GM19238 (cell line): ENCODE measurements around the gene PJA2.
"Not testable (repeated sequence)": the region's sequence is repeated elsewhere in the genome, so short reads cannot be mapped to it uniquely, and the experiment has no call there.

ENCODE experiments used
- DNase-seq: peaks from one replicate; pipeline ENCODE4 v3.0.0; 2011; ENCODE audit warnings: low spot score; ENCODE audit not compliant: insufficient read length

Gene PJA2

DNA sequence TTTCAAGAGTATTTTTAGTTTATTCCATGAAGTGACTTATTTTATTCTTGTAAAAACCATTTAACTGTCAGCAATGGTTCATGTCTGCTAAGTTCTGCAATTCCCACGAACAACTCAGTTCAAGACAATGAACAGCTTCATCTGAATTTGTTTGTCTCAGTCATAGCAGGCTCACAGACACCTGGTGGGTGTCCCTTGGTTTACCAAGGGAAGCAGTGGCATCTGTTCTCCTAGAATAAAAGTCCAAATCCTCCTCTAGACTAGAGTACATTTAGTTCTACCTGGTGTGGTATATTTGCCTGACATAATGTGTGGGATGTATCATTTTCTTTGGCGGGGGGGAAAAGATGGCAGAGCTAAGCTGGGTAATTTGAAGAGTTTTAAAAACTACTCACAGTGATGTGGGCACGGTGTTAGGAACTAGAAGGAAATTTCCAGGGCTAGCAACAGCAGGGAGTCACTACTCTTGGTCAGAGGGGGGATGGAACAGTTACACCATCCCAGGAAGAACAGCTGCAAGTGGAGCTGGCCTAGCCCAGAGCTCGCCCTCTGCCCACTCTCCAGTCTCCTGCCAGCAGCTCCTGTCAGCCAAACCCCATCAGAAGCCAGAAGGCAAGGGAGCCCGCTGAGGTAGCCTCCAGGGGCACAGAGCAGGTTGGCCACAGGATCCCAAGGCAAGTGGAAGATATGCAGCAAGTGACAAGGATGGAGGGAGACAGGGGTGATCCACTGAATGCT lies 100.3 kb downstream of the PJA2 start:
- no peak for DNase-seq

DNA sequence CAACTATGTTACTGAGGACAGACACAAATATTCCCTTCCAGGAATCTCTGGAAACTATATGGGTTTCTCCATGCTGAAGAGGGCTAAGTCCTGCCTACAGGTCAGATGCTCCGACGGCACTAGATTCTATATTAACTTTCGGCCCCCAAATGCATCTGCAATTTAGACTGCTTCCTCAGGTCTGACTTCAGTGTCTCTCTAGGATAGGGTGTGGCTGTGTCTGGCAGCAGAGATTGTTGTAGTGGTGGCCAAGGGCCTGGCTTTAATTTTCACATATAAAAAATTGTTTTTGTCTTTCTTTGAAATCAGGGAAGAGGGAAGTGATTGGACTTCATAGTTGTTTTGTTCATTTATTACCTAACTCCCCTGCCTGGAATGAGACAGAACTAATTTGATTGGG lies 101.8 kb downstream of the PJA2 start:
- DNase-seq: no peak

- no peak for DNase-seq
Observed at GRCh38 chr5:109307456-109307855, 102.3 kb downstream of the PJA2 start.

DNA sequence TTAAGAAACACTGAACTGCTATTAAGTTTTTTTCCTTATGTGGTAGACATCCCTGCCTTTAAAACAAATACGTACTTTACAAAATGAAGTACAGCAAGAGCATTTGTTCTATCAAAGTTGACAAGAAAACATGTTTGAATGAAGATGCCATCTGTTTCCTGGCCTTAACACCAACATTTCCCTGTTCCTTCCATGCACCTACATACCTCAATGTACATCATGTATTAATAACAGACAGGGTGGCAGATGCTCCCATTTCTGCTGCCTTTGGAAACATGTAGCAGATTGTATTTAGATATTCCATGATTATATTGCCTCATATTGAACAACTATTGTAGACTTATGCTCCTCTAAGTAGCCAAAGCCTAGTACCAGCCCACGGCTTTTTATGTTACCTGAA lies 104.4 kb downstream of the PJA2 start:
- DNase-seq: no peak

DNA sequence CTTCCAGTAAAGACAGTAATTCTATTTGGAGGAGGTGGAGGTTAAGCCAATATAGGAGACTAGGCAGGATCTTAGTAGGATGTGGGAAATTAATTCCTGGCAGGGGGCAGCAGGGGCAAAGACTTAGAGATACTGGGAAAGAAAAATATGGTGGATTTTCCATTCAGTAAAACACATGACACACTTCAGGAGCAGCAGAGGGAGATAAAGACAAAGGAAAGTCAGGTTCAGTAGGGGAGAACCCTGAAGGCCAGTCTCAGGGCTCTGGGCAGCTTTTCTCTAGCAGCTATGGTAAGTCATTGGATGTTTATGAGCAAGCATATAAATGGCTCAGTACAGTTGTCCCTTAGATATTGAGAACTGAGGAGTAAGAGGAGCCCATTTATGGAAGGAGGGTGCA lies 105.5 kb downstream of the PJA2 start:
- DNase-seq: no peak

- no peak for DNase-seq
Observed at GRCh38 chr5:109300367-109300766, 109.4 kb downstream of the PJA2 start.

GRCh38 chr5:109299557-109299956 lies 110.2 kb downstream of the PJA2 start:
- no peak for DNase-seq

DNA sequence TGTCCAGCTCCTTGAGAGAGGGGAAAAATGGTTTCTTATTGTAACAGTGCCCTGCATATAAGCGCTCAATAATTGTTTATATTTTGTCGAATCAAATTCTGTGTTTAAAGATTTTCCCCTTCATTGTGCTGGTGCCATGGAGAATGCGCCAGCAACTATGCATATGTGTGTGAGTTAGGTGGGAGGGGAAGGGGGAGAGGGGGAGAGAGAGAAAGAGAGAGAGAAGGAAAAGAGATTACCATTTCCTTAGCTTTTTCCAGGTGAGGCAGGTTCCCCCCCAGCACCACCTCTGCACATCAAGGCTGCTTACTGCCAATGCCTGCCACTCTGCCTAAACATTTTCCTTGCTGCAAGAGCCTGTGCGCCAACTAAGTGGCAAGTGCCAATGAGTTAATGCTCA lies 111.0 kb downstream of the PJA2 start:
- DNase-seq: no peak

DNA sequence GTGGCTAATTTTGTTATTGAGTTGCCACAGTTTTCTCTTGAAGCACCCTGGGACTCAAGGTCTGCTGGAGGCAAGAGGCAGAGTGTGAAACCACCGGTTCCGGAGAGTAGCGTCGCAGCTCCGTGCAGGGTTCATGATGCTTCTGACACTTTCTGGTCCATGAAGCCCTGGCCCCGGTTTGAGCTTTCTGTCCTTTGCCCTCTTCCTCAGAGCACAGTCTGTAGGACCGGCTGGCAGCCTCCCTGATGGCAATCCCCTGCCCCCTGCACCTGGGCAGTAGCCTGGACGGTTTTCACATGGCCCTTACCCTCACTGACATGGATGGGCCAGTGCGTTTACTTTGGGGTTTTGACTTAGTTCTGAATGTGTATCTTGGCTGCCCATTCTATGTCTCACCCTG lies 111.9 kb downstream of the PJA2 start:
- DNase-seq: no peak

DNA sequence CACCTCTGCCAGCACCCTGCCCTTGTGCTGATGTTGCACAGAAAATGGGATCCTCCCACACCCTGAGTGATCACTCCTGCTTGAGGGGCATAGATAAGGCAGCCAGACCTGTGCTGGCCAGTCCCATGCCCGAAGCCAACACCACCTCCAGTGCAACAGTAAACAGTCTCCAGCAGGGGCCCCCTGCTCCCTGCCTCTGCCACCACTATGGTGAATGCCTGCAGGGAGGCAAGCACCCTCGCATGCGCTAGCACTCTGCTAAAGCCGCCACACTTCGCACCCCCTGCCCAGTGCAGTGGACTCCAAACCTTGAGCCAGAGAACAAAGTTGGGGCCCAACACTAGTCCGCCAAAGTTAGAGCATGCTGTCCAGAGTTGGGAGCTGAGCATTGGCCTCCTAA lies 118.7 kb downstream of the PJA2 start:
- DNase-seq: no peak

GRCh38 chr5:109290231-109290630 lies 119.5 kb downstream of the PJA2 start:
- DNase-seq: no peak

GRCh38 chr5:109286628-109287027 lies 123.1 kb downstream of the PJA2 start:
- DNase-seq: not testable (repeated sequence)
